C4-2B (cell line): ENCODE measurements around the gene TMEM72.

Experiments
- CTCF ChIP-seq: fragments of 450-650 bp; conservative IDR thresholded peaks from 2 replicates; pipeline ENCODE4 v1.5.1; 2017; ENCODE audit warnings: mild to moderate bottlenecking
- ZFX ChIP-seq: fragments of 450-650 bp; IDR thresholded peaks from 2 replicates; pipeline ENCODE4 v1.6.1; 2017

- TF ChIP-seq ZFX: no peak
- TF ChIP-seq CTCF: no peak
Observed at GRCh38 chr10:44888886-44889285, 22.3 kb upstream of the TMEM72 start.
